KOPT-K1 (cell line): Measurements from ENCODE around the gene PTPN3.

Source experiments
- H3K27ac ChIP-seq: fragments of 200-600 bp; sonication (generic); 2 replicates; pipeline ENCODE4 v1.5.1; 2016; ENCODE audit warnings: antibody characterized with exemption, mild to moderate bottlenecking, low read depth, low read length; ENCODE audit not compliant: poor library complexity, severe bottlenecking
- H3K36me3 ChIP-seq: fragments of 200-600 bp; sonication (generic); 2 replicates; pipeline ENCODE4 v1.5.1; 2017; ENCODE audit warnings: antibody characterized with exemption, mild to moderate bottlenecking, low read length, moderate library complexity; ENCODE audit not compliant: insufficient read depth
- H3K9me3 ChIP-seq: fragments of 200-600 bp; sonication (generic); 2 replicates; pipeline ENCODE4 v1.5.1; 2017; ENCODE audit warnings: antibody characterized with exemption, low read length, mild to moderate bottlenecking; ENCODE audit not compliant: insufficient read depth, poor library complexity, severe bottlenecking

The PTPN3 gene

GRCh38 chr9:109493648-109494047 lies 4.5 kb downstream of the PTPN3 start:
- Histone ChIP-seq H3K27ac (no peak overlapping the region), H3K9me3 (no peaks in the 10 kb centered on the region), H3K36me3 (no peaks in the 10 kb centered on the region)

GRCh38 chr9:109491590-109491989 lies 6.5 kb downstream of the PTPN3 start:
- Histone ChIP-seq H3K27ac (no peak overlapping the region), H3K36me3 (no peaks in the 10 kb centered on the region), H3K9me3 (no peaks in the 10 kb centered on the region)

GRCh38 chr9:109488791-109489492 lies 9.2 kb downstream of the PTPN3 start:
- H3K9me3 ChIP-seq = no peaks in the 10 kb centered on the region
- H3K36me3 ChIP-seq = no peaks in the 10 kb centered on the region
- H3K27ac ChIP-seq = no peak overlapping the region

GRCh38 chr9:109488351-109488750 lies 9.8 kb downstream of the PTPN3 start:
- Histone ChIP-seq H3K9me3 (no peaks in the 10 kb centered on the region), H3K36me3 (no peaks in the 10 kb centered on the region), H3K27ac (no peak overlapping the region)

GRCh38 chr9:109487247-109487646 lies 10.9 kb downstream of the PTPN3 start:
- Histone ChIP-seq H3K9me3 (no peaks in the 10 kb centered on the region), H3K36me3 (no peaks in the 10 kb centered on the region), H3K27ac (no peak overlapping the region)

GRCh38 chr9:109483744-109484429 lies 14.2 kb downstream of the PTPN3 start:
- no peaks in the 10 kb centered on the region for H3K9me3 ChIP-seq
- H3K27ac ChIP-seq = no peak overlapping the region
- H3K36me3 ChIP-seq = no peaks in the 10 kb centered on the region

GRCh38 chr9:109482391-109482916 lies 15.7 kb downstream of the PTPN3 start:
- H3K36me3 ChIP-seq = no peaks in the 10 kb centered on the region
- no peaks in the 10 kb centered on the region for H3K9me3 ChIP-seq
- no peak overlapping the region for H3K27ac ChIP-seq

- H3K36me3 ChIP-seq = no peaks in the 10 kb centered on the region
- no peaks in the 10 kb centered on the region for H3K9me3 ChIP-seq
- H3K27ac ChIP-seq = no peak overlapping the region
Observed at GRCh38 chr9:109481856-109482255, 16.3 kb downstream of the PTPN3 start.

GRCh38 chr9:109479822-109480221 lies 18.3 kb downstream of the PTPN3 start:
- no peaks in the 10 kb centered on the region for H3K36me3 ChIP-seq
- no peaks in the 10 kb centered on the region for H3K9me3 ChIP-seq
- no peak overlapping the region for H3K27ac ChIP-seq

GRCh38 chr9:109478665-109479380 lies 19.3 kb downstream of the PTPN3 start:
- H3K9me3 ChIP-seq = no peaks in the 10 kb centered on the region
- no peak overlapping the region for H3K27ac ChIP-seq
- no peaks in the 10 kb centered on the region for H3K36me3 ChIP-seq

GRCh38 chr9:109478051-109478563 lies 20.0 kb downstream of the PTPN3 start:
- H3K9me3 ChIP-seq = no peaks in the 10 kb centered on the region
- H3K27ac ChIP-seq = no peak overlapping the region

GRCh38 chr9:109477258-109478050 lies 20.7 kb downstream of the PTPN3 start:
- Histone ChIP-seq H3K36me3 (no peaks in the 10 kb centered on the region), H3K9me3 (no peaks in the 10 kb centered on the region), H3K27ac (no peak overlapping the region)

More at GRCh38 chr9:109478051-109478563, 20.0 kb downstream of the PTPN3 start:
- no peaks in the 10 kb centered on the region for H3K36me3 ChIP-seq

GRCh38 chr9:109476642-109477257 lies 21.4 kb downstream of the PTPN3 start:
- H3K27ac ChIP-seq = no peak overlapping the region
- no peaks in the 10 kb centered on the region for H3K9me3 ChIP-seq
- H3K36me3 ChIP-seq = no peaks in the 10 kb centered on the region

GRCh38 chr9:109475526-109475925 lies 22.6 kb downstream of the PTPN3 start:
- Histone ChIP-seq H3K9me3 (no peaks in the 10 kb centered on the region), H3K36me3 (no peaks in the 10 kb centered on the region), H3K27ac (no peak overlapping the region)
